Astrocyte of the spinal cord (primary cell): Measurements from ENCODE around the gene SLC14A1.

Experiments
- DNase-seq: peaks from one replicate; pipeline ENCODE4 v3.0.0; 2011; ENCODE audit warnings: low read depth, low spot score
- H3K4me3 ChIP-seq: 2 replicates; pipeline ENCODE4 v1.5.1; 2011; ENCODE audit warnings: low read depth, mild to moderate bottlenecking, low read length, moderate library complexity
- in situ Hi-C: cut with HindIII; loops from 2 replicates; pipeline ENCODE4 v1.10.0; 2017; ENCODE audit warnings: low sequenced_read_pairs
- TF ChIP-seq, protein P1 (sequence below): IDR thresholded peaks from 2 replicates; pipeline ENCODE4 v1.5.1; 2012; ENCODE audit warnings: low read depth, mild to moderate bottlenecking, low read length, inconsistent platforms

Gene SLC14A1

DNA sequence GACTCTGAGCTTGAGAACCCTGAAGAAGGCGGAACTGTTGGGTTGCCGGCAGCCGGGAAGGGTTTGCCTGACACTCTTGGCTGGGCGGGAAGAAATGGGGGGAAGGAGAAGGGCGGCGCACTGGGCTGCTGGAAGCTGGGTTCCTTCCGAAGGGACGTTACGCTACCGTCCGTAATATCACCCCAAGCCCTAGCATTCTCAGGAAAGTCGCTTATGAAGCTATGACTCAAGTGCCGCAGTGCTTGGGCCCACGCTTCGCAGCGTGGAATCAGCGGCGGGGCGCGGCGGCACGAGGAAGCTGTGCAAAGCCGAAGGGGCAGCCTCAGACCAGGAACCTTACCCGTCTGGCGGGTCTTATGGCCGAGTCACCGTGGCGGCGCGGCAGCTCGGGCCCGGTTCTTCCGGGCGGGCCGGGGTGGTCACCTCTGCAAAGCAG, 51.3 kb downstream of the SLC14A1 start:
- peak overlapping the region; percentile 46 for H3K4me3 ChIP-seq
- in situ Hi-C loops, result no loop called here
- peak; percentile 78 for DNase-seq
- TF ChIP-seq, protein P1, sequence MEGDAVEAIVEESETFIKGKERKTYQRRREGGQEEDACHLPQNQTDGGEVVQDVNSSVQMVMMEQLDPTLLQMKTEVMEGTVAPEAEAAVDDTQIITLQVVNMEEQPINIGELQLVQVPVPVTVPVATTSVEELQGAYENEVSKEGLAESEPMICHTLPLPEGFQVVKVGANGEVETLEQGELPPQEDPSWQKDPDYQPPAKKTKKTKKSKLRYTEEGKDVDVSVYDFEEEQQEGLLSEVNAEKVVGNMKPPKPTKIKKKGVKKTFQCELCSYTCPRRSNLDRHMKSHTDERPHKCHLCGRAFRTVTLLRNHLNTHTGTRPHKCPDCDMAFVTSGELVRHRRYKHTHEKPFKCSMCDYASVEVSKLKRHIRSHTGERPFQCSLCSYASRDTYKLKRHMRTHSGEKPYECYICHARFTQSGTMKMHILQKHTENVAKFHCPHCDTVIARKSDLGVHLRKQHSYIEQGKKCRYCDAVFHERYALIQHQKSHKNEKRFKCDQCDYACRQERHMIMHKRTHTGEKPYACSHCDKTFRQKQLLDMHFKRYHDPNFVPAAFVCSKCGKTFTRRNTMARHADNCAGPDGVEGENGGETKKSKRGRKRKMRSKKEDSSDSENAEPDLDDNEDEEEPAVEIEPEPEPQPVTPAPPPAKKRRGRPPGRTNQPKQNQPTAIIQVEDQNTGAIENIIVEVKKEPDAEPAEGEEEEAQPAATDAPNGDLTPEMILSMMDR, result no peak

DNA sequence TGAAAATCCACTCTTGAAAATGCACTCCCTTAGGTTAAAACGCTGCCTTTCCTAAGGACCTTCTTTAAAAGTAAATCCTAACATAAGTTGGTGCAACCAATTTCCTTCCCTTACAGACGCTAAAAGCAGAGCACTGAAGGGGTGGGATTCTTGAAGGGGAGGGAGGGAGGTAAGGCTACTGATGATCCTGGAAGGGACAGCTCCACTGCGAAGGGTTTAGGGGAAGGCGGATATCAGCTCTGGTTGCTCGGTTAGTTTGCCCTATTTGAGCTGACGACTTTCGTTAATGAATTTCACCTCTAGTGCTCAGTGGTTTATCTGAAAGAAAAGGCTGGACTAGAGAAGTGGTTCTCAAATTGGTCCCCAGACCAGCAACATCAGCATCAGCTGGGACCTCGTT, 51.8 kb downstream of the SLC14A1 start:
- DNase-seq, result no peak
- H3K4me3 ChIP-seq, result peak overlapping the region; percentile 46
- TF ChIP-seq, protein P1, result no peak
- in situ Hi-C loops, result no loop called here

DNA sequence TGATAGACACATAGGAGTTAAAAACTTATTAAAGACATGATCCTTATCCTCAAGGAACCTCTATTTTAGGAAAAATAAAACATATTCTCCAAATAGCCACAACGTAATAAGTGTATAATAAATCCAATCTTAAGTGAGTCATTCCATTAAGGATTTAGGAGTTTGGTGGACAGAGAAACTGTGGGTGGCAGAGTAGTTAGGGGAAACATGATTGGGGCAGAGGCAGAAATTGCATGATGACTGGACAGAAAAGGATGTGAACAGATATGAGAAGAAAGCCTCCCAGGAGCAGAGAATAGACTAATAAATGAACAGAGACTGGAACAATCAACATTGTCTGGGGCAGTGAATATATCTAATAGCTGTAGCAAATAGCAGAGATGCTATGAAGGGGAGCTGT, 53.4 kb downstream of the SLC14A1 start:
- in situ Hi-C loops, result no loop called here

DNA sequence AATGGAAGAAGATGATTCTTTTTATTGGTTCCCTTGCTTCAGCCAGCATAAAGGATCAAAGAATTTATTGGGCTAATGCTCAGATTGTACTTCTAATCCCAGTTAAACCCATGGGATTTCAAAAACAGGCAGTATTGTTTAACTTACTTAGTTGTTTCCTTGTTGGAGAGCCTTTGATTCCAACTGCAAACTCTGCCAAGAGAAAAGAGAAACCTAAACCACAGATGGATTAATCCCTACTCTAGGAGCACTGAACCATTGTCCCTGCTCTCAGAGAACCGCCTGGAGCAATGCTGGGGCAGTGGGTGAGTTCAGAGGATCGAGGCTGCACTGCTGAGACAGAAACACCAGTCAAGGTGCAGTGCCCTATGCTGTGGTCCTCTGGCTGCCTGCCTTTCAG, 56.6 kb downstream of the SLC14A1 start:
- in situ Hi-C loops, result no loop called here
- no peak for DNase-seq
- TF ChIP-seq, protein P1, result no peak
- H3K4me3 ChIP-seq, result no peak overlapping the region

More for the DNA sequence above, 53.4 kb downstream of the SLC14A1 start:
- peak; percentile 85 for DNase-seq
- no peak overlapping the region for H3K4me3 ChIP-seq
- TF ChIP-seq, protein P1, result no peak

DNA sequence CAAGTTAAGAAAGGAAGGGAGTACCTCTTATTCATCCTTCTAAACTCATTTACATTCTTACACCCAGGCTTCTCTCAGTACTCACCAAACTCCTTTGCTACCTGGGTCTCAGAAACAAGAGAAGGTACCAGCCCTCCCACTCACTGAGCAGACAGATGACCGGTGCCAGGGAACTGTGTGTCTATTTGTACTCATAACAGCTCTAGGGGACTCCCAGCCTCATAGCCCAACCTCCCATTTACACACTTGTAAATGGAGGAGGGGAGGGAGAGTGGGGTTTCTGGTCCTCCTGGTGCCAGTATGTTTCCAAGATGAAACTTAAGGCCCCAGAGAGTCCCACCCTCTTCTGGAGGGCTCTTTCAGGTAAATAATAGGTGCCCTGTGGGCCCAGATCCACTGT, 58.7 kb downstream of the SLC14A1 start:
- in situ Hi-C loops, result no loop called here
- no peak for DNase-seq
- TF ChIP-seq, protein P1, result no peak
- H3K4me3 ChIP-seq, result no peak overlapping the region

DNA sequence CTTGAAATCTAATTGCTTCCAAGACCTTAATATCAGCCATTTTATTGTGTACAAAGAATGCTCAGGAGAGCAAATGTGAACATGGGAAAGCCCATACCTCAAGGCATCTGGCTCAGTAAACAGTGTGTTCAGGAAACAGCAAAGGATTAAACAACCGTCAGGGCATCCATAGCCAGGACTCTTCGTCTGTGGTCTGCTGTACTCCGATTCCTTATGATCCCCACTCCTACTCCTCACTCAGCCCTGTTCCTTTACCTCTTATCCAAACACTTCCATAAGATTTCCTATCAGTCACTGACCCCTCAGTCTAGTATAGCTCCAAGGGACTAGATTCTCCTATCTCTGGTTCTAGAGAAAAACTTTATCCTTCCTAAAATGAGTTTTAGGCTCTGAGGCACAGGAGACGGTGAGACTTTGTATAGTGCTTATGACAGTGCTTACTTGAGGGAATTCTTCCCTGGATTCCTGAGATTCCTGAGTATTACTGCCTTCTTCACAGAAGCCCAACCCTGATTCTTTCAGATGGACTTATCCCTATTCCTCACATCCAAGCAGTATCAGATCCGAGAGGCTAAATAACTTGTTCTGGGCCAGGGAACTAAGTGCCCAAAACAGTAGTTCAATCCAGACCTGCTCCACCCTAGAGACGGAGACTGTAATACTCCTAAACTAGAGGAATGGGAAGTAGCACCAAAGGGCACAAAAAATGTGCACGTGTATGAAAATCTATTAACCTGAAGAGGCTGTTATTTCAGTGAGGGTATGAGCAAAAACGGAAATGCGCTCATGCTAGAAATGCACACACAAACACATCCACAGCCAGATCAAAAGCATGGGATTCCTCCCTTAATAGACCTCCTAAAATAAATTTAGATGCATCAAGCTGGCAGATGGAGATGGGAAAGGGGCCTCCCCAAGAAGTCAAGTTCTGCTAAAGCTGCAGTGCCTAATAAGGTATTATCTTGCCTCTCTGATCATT, 59.4 kb downstream of the SLC14A1 start:
- TF ChIP-seq, protein P1, result no peak
- H3K4me3 ChIP-seq, result no peak overlapping the region
- DNase-seq, result no peak
- in situ Hi-C loops, result no loop called here
